Neural progenitor cell (in vitro differentiated cells): ENCODE data around the gene RAD51B. TPM values are rescaled to one million over a fixed set of nuclear protein-coding genes. Genes with fewer than 3 reads are reported as not detected.

Experiments used
- DNase-seq: peaks from one replicate; pipeline ENCODE4 v3.0.0-alpha.2; 2016; ENCODE audit warnings: low spot score
- H2AFZ ChIP-seq: fragments of 200-600 bp; sonication (generic); replicated peaks from 2 replicates; pipeline ENCODE4 v1.6.1; 2016; ENCODE audit warnings: antibody characterized with exemption
- H3F3A ChIP-seq: fragments of 200-600 bp; sonication (generic); 2 replicates; pipeline ENCODE4 v1.6.1; 2016; ENCODE audit warnings: antibody characterized with exemption, low read depth
- H3K27ac ChIP-seq: fragments of 200-600 bp; sonication (generic); 2 replicates; pipeline ENCODE4 v1.5.1; 2016; ENCODE audit warnings: mild to moderate bottlenecking
- H3K27me3 ChIP-seq: fragments of 200-600 bp; sonication (generic); 2 replicates; pipeline ENCODE4 v1.6.1; 2016; ENCODE audit warnings: mild to moderate bottlenecking, moderate library complexity
- H3K36me3 ChIP-seq: fragments of 200-600 bp; sonication (generic); 2 replicates; pipeline ENCODE4 v1.5.1; 2016
- H3K4me1 ChIP-seq: fragments of 200-600 bp; sonication (generic); 2 replicates; pipeline ENCODE4 v1.6.1; 2016; ENCODE audit warnings: mixed run types
- H3K4me2 ChIP-seq: fragments of 200-600 bp; sonication (generic); 2 replicates; pipeline ENCODE4 v1.6.1; 2016
- H3K4me3 ChIP-seq: fragments of 200-600 bp; sonication (generic); 2 replicates; pipeline ENCODE4 v1.5.1; 2016
- H3K79me2 ChIP-seq: fragments of 200-600 bp; sonication (generic); 2 replicates; pipeline ENCODE4 v1.6.1; 2016; ENCODE audit warnings: low read depth
- H3K9ac ChIP-seq: fragments of 200-600 bp; sonication (generic); 2 replicates; pipeline ENCODE4 v1.6.1; 2016
- H3K9me3 ChIP-seq: fragments of 200-600 bp; sonication (generic); 2 replicates; pipeline ENCODE4 v1.5.1; 2016; ENCODE audit warnings: low read depth
- H4K20me1 ChIP-seq: fragments of 200-600 bp; sonication (generic); 2 replicates; pipeline ENCODE4 v1.6.1; 2016; ENCODE audit warnings: low read depth
- H3K27ac Mint-ChIP-seq: 3 replicates; pipeline ENCODE4 v1.8.0; 2021; ENCODE audit warnings: mixed read lengths
- H3K27me3 Mint-ChIP-seq: 2 replicates; pipeline ENCODE4 v1.8.0; 2022; ENCODE audit warnings: low read depth, mild to moderate bottlenecking, inconsistent platforms, moderate library complexity, mixed read lengths; ENCODE audit not compliant: insufficient read depth
- H3K36me3 Mint-ChIP-seq: 3 replicates; pipeline ENCODE4 v1.8.0; 2021; ENCODE audit warnings: mixed read lengths
- H3K4me1 Mint-ChIP-seq: 3 replicates; pipeline ENCODE4 v1.8.0; 2021; ENCODE audit warnings: mixed read lengths
- H3K4me3 Mint-ChIP-seq: 3 replicates; pipeline ENCODE4 v1.8.0; 2021; ENCODE audit warnings: mild to moderate bottlenecking, moderate library complexity, mixed read lengths
- H3K9me3 Mint-ChIP-seq: 3 replicates; pipeline ENCODE4 v1.8.0; 2020; ENCODE audit warnings: mixed read lengths
- CTCF ChIP-seq: fragments of 200-600 bp; sonication (generic); IDR thresholded peaks from 2 replicates; pipeline ENCODE4 v1.5.1; 2017; ENCODE audit warnings: antibody characterized with exemption, mild to moderate bottlenecking
- EZH2 ChIP-seq: fragments of 200-600 bp; sonication (generic); IDR thresholded peaks from 2 replicates; pipeline ENCODE4 v1.6.1; 2017; ENCODE audit warnings: antibody characterized with exemption, mild to moderate bottlenecking, moderate library complexity
- EZH2phosphoT487 ChIP-seq: fragments of 200-600 bp; sonication (generic); IDR thresholded peaks from 2 replicates; pipeline ENCODE4 v1.6.1; 2017; ENCODE audit warnings: antibody characterized with exemption
- total RNA-seq: library from RNA; depleted of rRNA; stranded (reverse); fragments of >200 nt; gene quantifications from 2 replicates; pipeline ENCODE4 v1.2.3, GENCODE V29; 2015; ENCODE audit warnings: low replicate concordance

RAD51B gene
- total RNA-seq, 1 donor from 2014 or later = 50.5 TPM

GRCh38 chr14:68502230-68502629 is 682.7 kb downstream of the RAD51B start:
- Histone ChIP-seq H3K79me2 (no peaks in the 10 kb centered on the region), H3K4me2 (no peak overlapping the region), H2AFZ (no peak overlapping the region), H3K27me3 (no peaks in the 10 kb centered on the region), H3K9me3 (no peaks in the 10 kb centered on the region), H3K9ac (no peak overlapping the region), H4K20me1 (no peaks in the 10 kb centered on the region), H3K36me3 (no peaks in the 10 kb centered on the region), H3K4me3 (no peak overlapping the region), H3K27ac (no peak overlapping the region), H3K4me1 (peaks cover 45% of the 10 kb centered on the region), H3F3A (peaks cover 19% of the 10 kb centered on the region)
- no peak for DNase-seq
- Mint-ChIP-seq H3K9me3 (peaks cover 2% of the 10 kb centered on the region), H3K27me3 (peaks cover 3% of the 10 kb centered on the region), H3K27ac (peak overlapping the region; percentile 82), H3K4me3 (no peak overlapping the region), H3K36me3 (peaks cover 2% of the 10 kb centered on the region), H3K4me1 (peaks cover 85% of the 10 kb centered on the region)
- TF ChIP-seq CTCF = no peak
- no peak for TF ChIP-seq EZH2phosphoT487
- TF ChIP-seq EZH2 = no peak

GRCh38 chr14:68503186-68503825 is 683.7 kb downstream of the RAD51B start:
- Histone ChIP-seq H3K27ac (no peak overlapping the region), H3K4me1 (peaks cover 45% of the 10 kb centered on the region), H4K20me1 (no peaks in the 10 kb centered on the region), H3K27me3 (no peaks in the 10 kb centered on the region), H3K36me3 (no peaks in the 10 kb centered on the region), H3K4me3 (no peak overlapping the region), H3K4me2 (peak overlapping the region; percentile 30), H3K9ac (no peak overlapping the region), H3K9me3 (no peaks in the 10 kb centered on the region), H2AFZ (no peak overlapping the region), H3K79me2 (no peaks in the 10 kb centered on the region), H3F3A (peaks cover 19% of the 10 kb centered on the region)
- H3K27me3 Mint-ChIP-seq = peaks cover 2% of the 10 kb centered on the region
- no peak overlapping the region for H3K4me3 Mint-ChIP-seq
- DNase-seq = no peak
- H3K9me3 Mint-ChIP-seq = peaks cover 2% of the 10 kb centered on the region
- no peaks in the 10 kb centered on the region for H3K36me3 Mint-ChIP-seq
- peaks cover 86% of the 10 kb centered on the region for H3K4me1 Mint-ChIP-seq
- peak overlapping the region; percentile 82 for H3K27ac Mint-ChIP-seq
- TF ChIP-seq EZH2 (no peak), EZH2phosphoT487 (no peak), CTCF (no peak)

- DNase-seq = no peak
- Histone ChIP-seq H3K27me3 (no peaks in the 10 kb centered on the region), H3K4me2 (no peak overlapping the region), H4K20me1 (no peaks in the 10 kb centered on the region), H3K36me3 (no peaks in the 10 kb centered on the region), H3K4me1 (peaks cover 40% of the 10 kb centered on the region), H3K27ac (no peak overlapping the region), H2AFZ (no peak overlapping the region), H3F3A (peaks cover 19% of the 10 kb centered on the region), H3K9me3 (no peaks in the 10 kb centered on the region), H3K9ac (no peak overlapping the region), H3K4me3 (no peak overlapping the region), H3K79me2 (no peaks in the 10 kb centered on the region)
- TF ChIP-seq EZH2phosphoT487 (no peak), EZH2 (no peak)
- Mint-ChIP-seq H3K36me3 (no peaks in the 10 kb centered on the region), H3K4me3 (no peak overlapping the region), H3K27ac (peak overlapping the region; percentile 90), H3K9me3 (peaks cover 2% of the 10 kb centered on the region), H3K27me3 (peaks cover under 1% of the 10 kb centered on the region), H3K4me1 (peaks cover 71% of the 10 kb centered on the region)
Observed at GRCh38 chr14:68504861-68505260, 685.3 kb downstream of the RAD51B start.

GRCh38 chr14:68506021-68506644 is 686.6 kb downstream of the RAD51B start:
- Histone ChIP-seq H3K9ac (no peak overlapping the region), H3K79me2 (no peaks in the 10 kb centered on the region), H4K20me1 (no peaks in the 10 kb centered on the region), H3K27ac (no peak overlapping the region), H3K4me2 (no peak overlapping the region), H3F3A (peaks cover 19% of the 10 kb centered on the region), H3K4me1 (peaks cover 47% of the 10 kb centered on the region), H3K36me3 (no peaks in the 10 kb centered on the region), H3K9me3 (no peaks in the 10 kb centered on the region), H3K27me3 (no peaks in the 10 kb centered on the region), H3K4me3 (no peak overlapping the region), H2AFZ (no peak overlapping the region)
- Mint-ChIP-seq H3K9me3 (peaks cover 2% of the 10 kb centered on the region), H3K4me3 (no peak overlapping the region), H3K36me3 (no peaks in the 10 kb centered on the region), H3K27me3 (no peaks in the 10 kb centered on the region), H3K4me1 (peaks cover 71% of the 10 kb centered on the region), H3K27ac (peak overlapping the region; percentile 83)
- peak; percentile 26 for DNase-seq
- no peak for TF ChIP-seq CTCF
- no peak for TF ChIP-seq EZH2
- no peak for TF ChIP-seq EZH2phosphoT487
